ENCODE data around the gene SLFNL1. TPM values are rescaled to one million over a fixed set of nuclear protein-coding genes. Genes with fewer than 3 reads are reported as not detected.

SLFNL1 gene
- total and polyA plus RNA-seq, 2 donors (not counting 1 experiment from before 2014, with no cell fraction given), result 0.18 to 1.2 TPM

DNA sequence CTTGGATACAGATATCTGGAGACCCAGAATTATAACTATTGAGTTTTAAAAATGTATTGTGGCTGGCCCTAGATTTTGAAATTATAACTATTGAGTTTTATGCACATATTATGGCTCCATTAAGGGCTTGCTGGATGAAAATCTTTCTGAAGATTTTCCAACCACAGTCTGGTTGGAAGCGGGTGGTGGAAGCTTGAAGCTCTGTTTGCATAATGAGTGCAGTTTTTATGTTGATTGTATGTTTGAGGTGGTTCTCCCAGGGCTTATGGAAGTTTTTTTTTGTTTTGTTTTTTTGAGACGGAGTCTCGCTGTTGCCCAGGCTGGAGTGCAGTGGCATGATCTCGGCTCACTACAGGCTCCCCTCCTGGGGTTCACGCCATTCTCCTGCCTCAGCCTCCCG lies 52.1 kb downstream of the SLFNL1 start:
- Mint-ChIP-seq H3K27ac (no peak overlapping the region), H3K4me1 (peaks cover 3% of the 10 kb centered on the region), H3K9me3 (ENCODE audit: insufficient read depth) (no peaks in the 10 kb centered on the region), H3K4me3 (no peak overlapping the region), H3K27me3 (no peaks in the 10 kb centered on the region)
- CTCF ChIA-PET, result no interaction called here
- no peak for DNase-seq
- POLR2A ChIA-PET, result no interaction called here
- H3K4me1 ChIP-seq (ENCODE audit: control insufficient read depth in 2 of 2, insufficient read depth in 2 of 2, low read length in 2 of 2), result no peaks in the 10 kb centered on the region
- ATAC-seq (ENCODE audit: low read depth), result no peak
- no peak for TF ChIP-seq CTCF (IDR thresholded peaks at IDR 0.05)
- TF ChIP-seq EZH2 (IDR thresholded peaks at IDR 0.05; ENCODE audit: borderline replicate concordance, insufficient read depth, low read depth, low read length, poor library complexity, severe bottlenecking), result no peak
- over 99% methylated on average over 6 of the region's 6 CpGs for WGBS (ENCODE audit: insufficient coverage)
- no peaks in the 10 kb centered on the region for H3K36me3 ChIP-seq (replicated peaks in 1 of 2; ENCODE audit: control extremely low read depth in 1 of 2, control insufficient read depth in 1 of 2, extremely low read depth in 1 of 2, insufficient read depth in 2 of 2, low read length in 1 of 2)
- no peaks in the 10 kb centered on the region for H3K9me3 ChIP-seq (ENCODE audit: control extremely low read depth in 1 of 3, control insufficient read depth in 2 of 3, insufficient read depth in 1 of 3, low read length in 2 of 3)
- intact Hi-C loops (cut with micrococcal nuclease), result no loop called here
- no peak overlapping the region for H3K9ac ChIP-seq (ENCODE audit: low read length)
- H3K27ac ChIP-seq (ENCODE audit: low read length in 2 of 2), result no peak overlapping the region
- H2AFZ ChIP-seq (ENCODE audit: insufficient read depth, low read depth, low read length, poor library complexity, severe bottlenecking), result no peak overlapping the region
- no peak overlapping the region for H3K4me3 ChIP-seq (ENCODE audit: control extremely low read depth in 1 of 5, extremely low read depth in 1 of 5, insufficient read depth in 1 of 5, low read depth in 2 of 5, low read length in 4 of 5)
- no peaks in the 10 kb centered on the region for H4K20me1 ChIP-seq (ENCODE audit: control insufficient read depth, insufficient read depth, low read length, poor library complexity, severe bottlenecking)
- H3K4me2 ChIP-seq (replicated peaks; ENCODE audit: low read depth, low read length, poor library complexity, severe bottlenecking), result no peak overlapping the region
- no peaks in the 10 kb centered on the region for H3K79me2 ChIP-seq (ENCODE audit: control insufficient read depth, insufficient read depth, low read length)
- no peaks in the 10 kb centered on the region for H3K27me3 ChIP-seq (replicated peaks in 1 of 4; ENCODE audit: control extremely low read depth in 1 of 4, control insufficient read depth in 3 of 4, insufficient read depth in 4 of 4, low read length in 3 of 4)

DNA sequence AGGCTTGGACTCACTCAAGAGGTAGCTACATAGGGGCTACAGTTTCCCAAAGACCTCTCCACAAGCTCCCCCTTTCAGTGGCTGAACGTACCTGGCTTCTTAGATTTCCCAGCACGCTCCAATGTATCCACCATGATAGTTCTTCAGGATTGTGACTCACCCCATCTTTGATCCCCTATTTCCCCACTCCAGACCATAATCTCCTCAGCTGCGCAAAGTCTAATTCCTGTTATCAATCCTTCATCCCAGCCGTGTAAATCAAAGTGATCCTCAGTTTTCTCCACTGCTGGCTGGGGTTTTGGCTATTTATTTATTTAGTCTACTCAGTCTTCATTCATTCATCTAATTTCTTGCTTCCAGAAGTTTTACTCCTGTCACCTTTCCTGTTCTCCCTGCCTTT lies 55.1 kb downstream of the SLFNL1 start:
- no peaks in the 10 kb centered on the region for H3K9me3 ChIP-seq (ENCODE audit: control extremely low read depth in 1 of 3, control insufficient read depth in 2 of 3, insufficient read depth in 1 of 3, low read length in 2 of 3)
- DNase-seq, result no peak

More for the DNA sequence above, 55.1 kb downstream of the SLFNL1 start:
- no peak overlapping the region for H3K4me2 ChIP-seq (replicated peaks; ENCODE audit: low read depth, low read length, poor library complexity, severe bottlenecking)
- Mint-ChIP-seq H3K27me3 (no peaks in the 10 kb centered on the region), H3K27ac (no peak overlapping the region), H3K4me3 (no peak overlapping the region), H3K4me1 (peaks cover 3% of the 10 kb centered on the region), H3K9me3 (ENCODE audit: insufficient read depth) (no peaks in the 10 kb centered on the region)
- H3K27ac ChIP-seq (ENCODE audit: low read length in 2 of 2), result no peak overlapping the region
- no peak overlapping the region for H3K4me3 ChIP-seq (ENCODE audit: control extremely low read depth in 1 of 5, extremely low read depth in 1 of 5, insufficient read depth in 1 of 5, low read depth in 2 of 5, low read length in 4 of 5)
- no peaks in the 10 kb centered on the region for H3K27me3 ChIP-seq (replicated peaks in 1 of 4; ENCODE audit: control extremely low read depth in 1 of 4, control insufficient read depth in 3 of 4, insufficient read depth in 4 of 4, low read length in 3 of 4)
- no peak for ATAC-seq (ENCODE audit: low read depth)
- ChIA-PET CTCF (interaction anchor here (0.9 kb wide), 1 partner anchor 14 kb away, joined by 3 read pairs; no protein-coding TSS in a partner anchor), POLR2A (no interaction called here)
- 73% methylated on average over 2 of the region's 4 CpGs for WGBS (ENCODE audit: insufficient coverage)
- no peaks in the 10 kb centered on the region for H3K36me3 ChIP-seq (replicated peaks in 1 of 2; ENCODE audit: control extremely low read depth in 1 of 2, control insufficient read depth in 1 of 2, extremely low read depth in 1 of 2, insufficient read depth in 2 of 2, low read length in 1 of 2)
- H3K4me1 ChIP-seq (ENCODE audit: control insufficient read depth in 2 of 2, insufficient read depth in 2 of 2, low read length in 2 of 2), result no peaks in the 10 kb centered on the region
- TF ChIP-seq EZH2 (IDR thresholded peaks at IDR 0.05; ENCODE audit: borderline replicate concordance, insufficient read depth, low read depth, low read length, poor library complexity, severe bottlenecking), result no peak
- TF ChIP-seq CTCF (IDR thresholded peaks at IDR 0.05), result no peak
- intact Hi-C loops (cut with micrococcal nuclease), result no loop called here
- H2AFZ ChIP-seq (ENCODE audit: insufficient read depth, low read depth, low read length, poor library complexity, severe bottlenecking), result no peak overlapping the region
- H3K9ac ChIP-seq (ENCODE audit: low read length), result no peak overlapping the region
- H4K20me1 ChIP-seq (ENCODE audit: control insufficient read depth, insufficient read depth, low read length, poor library complexity, severe bottlenecking), result no peaks in the 10 kb centered on the region
- H3K79me2 ChIP-seq (ENCODE audit: control insufficient read depth, insufficient read depth, low read length), result no peaks in the 10 kb centered on the region

Other genes with a start within 250 kb of the SLFNL1 start
- gene KCNQ4, start 237.9 kb downstream of the SLFNL1 start, total RNA-seq, result 0.20 and 0.34 TPM in 2 replicates
- gene KCNQ4, start 237.9 kb downstream of the SLFNL1 start, polyA plus RNA-seq, result 0.16 and 0.35 TPM in 2 replicates
- gene CITED4, start 159.4 kb downstream of the SLFNL1 start, total RNA-seq, result 3.1 and 3.2 TPM in 2 replicates
- 4.1 and 5.6 TPM in 2 replicates for gene CITED4, start 159.4 kb downstream of the SLFNL1 start, polyA plus RNA-seq
- gene CTPS1, start 42.0 kb downstream of the SLFNL1 start, total RNA-seq, result 17.9 TPM in 2 replicates
- gene CTPS1, start 42.0 kb downstream of the SLFNL1 start, polyA plus RNA-seq, result 9.2 and 11.6 TPM in 2 replicates
- 27.1 and 29.4 TPM in 2 replicates for gene SCMH1, start 220.6 kb upstream of the SLFNL1 start, total RNA-seq
- gene SCMH1, start 220.6 kb upstream of the SLFNL1 start, polyA plus RNA-seq, result 23.2 and 33.3 TPM in 2 replicates

Data from B cell (primary cell).